Measurements from ENCODE around the gene TMEM25. TPM values are rescaled to one million over a fixed set of nuclear protein-coding genes. Genes with fewer than 3 reads are reported as not detected.
A peak's percentile ranks its signal among the peaks of the same experiment; 100 is the strongest.

The TMEM25 gene
- total RNA-seq, 1 experiment from 2014 or later = 24.5 TPM

DNA sequence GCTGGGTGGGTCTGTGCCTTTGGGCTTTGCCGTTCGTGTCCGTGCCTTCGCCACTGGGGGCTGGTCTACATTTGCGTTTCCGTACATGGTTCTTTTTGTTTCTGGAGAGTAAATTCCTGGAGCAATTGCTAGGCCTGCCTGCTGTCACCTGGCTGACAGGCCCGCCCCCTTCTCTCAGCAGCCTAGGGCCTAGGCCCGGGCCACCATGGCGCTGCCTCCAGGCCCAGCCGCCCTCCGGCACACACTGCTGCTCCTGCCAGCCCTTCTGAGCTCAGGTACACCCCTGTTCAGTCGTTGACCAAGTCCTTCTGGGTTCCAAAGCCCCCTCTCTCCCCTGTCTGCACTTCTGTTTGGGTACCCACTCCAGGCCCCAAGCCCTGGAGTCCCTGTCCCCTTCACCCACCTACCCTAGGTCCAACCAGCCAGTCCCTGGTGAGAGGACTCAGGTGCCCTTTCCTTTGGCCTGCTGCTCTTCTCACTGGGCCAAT, 649 bp downstream of the TMEM25 start:
- no peaks in the 10 kb centered on the region for H3K79me2 ChIP-seq (ENCODE audit: insufficient read depth, low read length)
- H3K4me1 ChIP-seq (ENCODE audit: insufficient read depth, low read length) = no peaks in the 10 kb centered on the region; the same call in 1 of the 2 replicates
- H4K20me1 ChIP-seq (ENCODE audit: control insufficient read depth, insufficient read depth, insufficient read length) = no peaks in the 10 kb centered on the region
- H4K5ac ChIP-seq (ENCODE audit: insufficient read length, low read depth, low read length) = no peak overlapping the region
- H3K36me3 Mint-ChIP-seq (ENCODE audit: insufficient read depth in 1 of 3, low read depth in 3 of 3) = peaks cover 0 to 7% (median 5%) of the 10 kb centered on the region in 3 experiments; a peak in 3 of 7 replicates
- H2AK5ac ChIP-seq (ENCODE audit: insufficient read length, low read length) = no peak overlapping the region
- no peak overlapping the region for H3K18ac ChIP-seq (ENCODE audit: insufficient read length, low read depth, low read length)
- H3K4me1 Mint-ChIP-seq = peaks cover 38% of the 10 kb centered on the region in 2 experiments
- H3K27ac ChIP-seq (ENCODE audit: insufficient read length, low read depth, low read length) = no peak overlapping the region
- H3K14ac ChIP-seq (ENCODE audit: insufficient read depth, low read length) = no peak overlapping the region
- peaks cover 5% of the 10 kb centered on the region; the same call in 1 of the 2 replicates for H3K27me3 Mint-ChIP-seq (ENCODE audit: low read depth)
- no peak overlapping the region for H3K56ac ChIP-seq (ENCODE audit: insufficient read length, low read depth, low read length)
- no peak for DNase-seq
- no peaks in the 10 kb centered on the region for H3K9me3 Mint-ChIP-seq
- H3K9me3 ChIP-seq (ENCODE audit: control insufficient read depth, low read depth, low read length) = no peaks in the 10 kb centered on the region
- peak overlapping the region in 2 of 3 experiments; percentile 38 to 39; a peak in 3 of 7 replicates for H3K27ac Mint-ChIP-seq
- peak overlapping the region; percentile 93 for H3K4me2 ChIP-seq (ENCODE audit: insufficient read depth, insufficient read length, low read length)
- no peaks in the 10 kb centered on the region for H3K27me3 ChIP-seq (ENCODE audit: insufficient read depth, low read length)
- H3K79me1 ChIP-seq (ENCODE audit: insufficient read depth, low read depth, low read length, poor library complexity, severe bottlenecking) = no peaks in the 10 kb centered on the region
- H2BK5ac ChIP-seq (ENCODE audit: insufficient read length, low read length) = no peak overlapping the region
- H3T11ph ChIP-seq (ENCODE audit: low read length) = no peak overlapping the region
- H4K91ac ChIP-seq (ENCODE audit: insufficient read length, low read depth, low read length) = no peak overlapping the region
- no peak overlapping the region for H3K23ac ChIP-seq (ENCODE audit: insufficient read length, low read depth, low read length)
- peaks cover 10% of the 10 kb centered on the region for H3K23me2 ChIP-seq (ENCODE audit: insufficient read length, low read depth, low read length, poor library complexity, severe bottlenecking)
- no peak overlapping the region for H3K4ac ChIP-seq (ENCODE audit: low read depth, low read length)
- no peak overlapping the region for H2BK12ac ChIP-seq (ENCODE audit: insufficient read length, low read depth, low read length)
- no peak overlapping the region for H2BK120ac ChIP-seq (ENCODE audit: low read depth, low read length, poor library complexity, severe bottlenecking)
- peak overlapping the region; percentile 60 for H3K9ac ChIP-seq (ENCODE audit: extremely low read depth, insufficient read length, low read length)
- TF ChIP-seq, protein P1, sequence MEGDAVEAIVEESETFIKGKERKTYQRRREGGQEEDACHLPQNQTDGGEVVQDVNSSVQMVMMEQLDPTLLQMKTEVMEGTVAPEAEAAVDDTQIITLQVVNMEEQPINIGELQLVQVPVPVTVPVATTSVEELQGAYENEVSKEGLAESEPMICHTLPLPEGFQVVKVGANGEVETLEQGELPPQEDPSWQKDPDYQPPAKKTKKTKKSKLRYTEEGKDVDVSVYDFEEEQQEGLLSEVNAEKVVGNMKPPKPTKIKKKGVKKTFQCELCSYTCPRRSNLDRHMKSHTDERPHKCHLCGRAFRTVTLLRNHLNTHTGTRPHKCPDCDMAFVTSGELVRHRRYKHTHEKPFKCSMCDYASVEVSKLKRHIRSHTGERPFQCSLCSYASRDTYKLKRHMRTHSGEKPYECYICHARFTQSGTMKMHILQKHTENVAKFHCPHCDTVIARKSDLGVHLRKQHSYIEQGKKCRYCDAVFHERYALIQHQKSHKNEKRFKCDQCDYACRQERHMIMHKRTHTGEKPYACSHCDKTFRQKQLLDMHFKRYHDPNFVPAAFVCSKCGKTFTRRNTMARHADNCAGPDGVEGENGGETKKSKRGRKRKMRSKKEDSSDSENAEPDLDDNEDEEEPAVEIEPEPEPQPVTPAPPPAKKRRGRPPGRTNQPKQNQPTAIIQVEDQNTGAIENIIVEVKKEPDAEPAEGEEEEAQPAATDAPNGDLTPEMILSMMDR (conservative IDR thresholded peaks at IDR 0.05) = no peak
- H4K8ac ChIP-seq (replicated peaks; ENCODE audit: insufficient read length, low read depth, low read length) = no peak overlapping the region
- H2BK20ac ChIP-seq (ENCODE audit: low read depth, low read length, poor library complexity, severe bottlenecking) = no peak overlapping the region
- no CpG with 5 or more reads among the region's 12 CpGs for WGBS (ENCODE audit: extremely low coverage, insufficient read length, low lambda C conversion rate)
- H2BK15ac ChIP-seq (ENCODE audit: low read depth, low read length) = no peak overlapping the region
- H3K4me3 Mint-ChIP-seq = peak overlapping the region; percentile 86 to 97
- no peak overlapping the region for H2AFZ ChIP-seq (ENCODE audit: low read length)

Data from H9 (cell line).